HG03039 (cell line): ENCODE measurements around the gene SDC1.
"Not testable (repeated sequence)": the region's sequence is repeated elsewhere in the genome, so short reads cannot be mapped to it uniquely, and the experiment has no call there.

Experiments used
- ATAC-seq: cut with Tn5 transposase; IDR thresholded peaks from one replicate; pipeline ENCODE4 v1.9.1; 2021; ENCODE audit warnings: mild to moderate bottlenecking, moderate library complexity; ENCODE audit not compliant: unreplicated experiment

Gene SDC1

DNA sequence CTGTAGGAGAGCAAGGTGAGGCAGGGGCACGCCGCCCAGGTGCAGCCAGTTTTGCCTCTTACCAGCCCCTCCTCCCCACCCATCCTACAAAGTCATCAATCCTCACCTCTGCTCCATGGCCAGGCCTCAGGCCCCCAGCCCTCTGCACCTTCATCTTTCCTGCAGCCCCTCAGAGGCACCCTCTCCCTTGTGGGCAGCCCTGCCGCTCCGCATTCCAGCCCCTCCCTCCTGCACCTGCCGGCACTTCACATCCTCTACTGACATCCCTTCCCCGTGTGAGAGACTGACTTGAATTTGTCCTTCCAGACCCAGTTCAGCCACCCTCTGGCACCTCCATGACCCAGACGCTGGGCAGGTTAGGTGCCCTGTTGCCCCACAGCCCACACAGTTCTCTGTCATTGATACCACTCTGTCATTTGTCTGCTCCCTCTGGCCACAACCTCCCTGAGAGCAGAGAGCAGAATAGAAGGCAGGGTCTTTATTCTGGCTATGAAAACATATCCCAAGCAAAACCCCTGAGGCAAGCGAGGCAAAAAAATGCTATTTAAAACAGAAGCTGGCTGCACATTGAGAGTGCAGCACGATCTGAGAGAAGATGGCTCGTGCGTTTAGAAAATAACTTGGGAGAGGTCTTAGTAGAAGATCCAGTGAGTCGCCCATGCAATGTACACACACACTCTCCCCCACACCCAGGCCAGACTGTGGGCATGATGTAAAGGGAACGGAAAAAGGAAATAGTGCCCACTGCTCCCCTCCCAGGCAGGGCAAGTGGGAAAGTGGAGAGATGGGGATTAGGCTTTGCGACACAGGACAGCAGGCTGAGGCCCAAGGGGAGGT, 25.9 kb downstream of the SDC1 start:
- no peak for ATAC-seq

- ATAC-seq, result no peak
Measured at GRCh38 chr2:20198001-20198400, 26.9 kb downstream of the SDC1 start.

GRCh38 chr2:20197192-20197591, 27.7 kb downstream of the SDC1 start:
- ATAC-seq, result no peak

DNA sequence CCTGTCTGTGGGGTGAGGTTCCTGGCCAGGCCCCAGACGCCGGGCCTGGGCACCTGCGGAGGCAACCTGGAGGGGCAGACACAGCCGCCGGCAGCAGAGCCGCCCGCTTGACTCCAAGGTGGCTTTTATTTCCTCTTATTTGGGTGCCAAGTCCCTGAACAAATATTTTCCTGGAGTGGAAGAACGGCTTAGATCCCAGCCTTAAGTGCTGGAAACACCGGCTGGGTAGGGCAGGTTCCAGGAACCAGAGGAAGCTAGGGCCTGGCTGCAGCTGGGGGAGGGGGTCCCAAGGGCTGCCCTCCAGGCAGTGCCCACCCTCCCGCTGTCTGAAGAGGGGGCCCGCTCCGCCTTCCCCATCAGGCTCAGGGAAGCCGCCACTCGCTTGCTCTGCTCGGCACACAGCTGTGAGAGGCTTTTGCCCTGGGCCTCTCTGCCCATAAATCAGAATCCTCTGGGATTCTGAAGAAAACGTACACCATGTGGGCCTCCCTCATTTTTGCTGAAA, 28.2 kb downstream of the SDC1 start:
- ATAC-seq, result no peak

- no peak for ATAC-seq
Measured at GRCh38 chr2:20196053-20196656, 28.8 kb downstream of the SDC1 start.

GRCh38 chr2:20195431-20196033, 29.4 kb downstream of the SDC1 start:
- ATAC-seq, result no peak

DNA sequence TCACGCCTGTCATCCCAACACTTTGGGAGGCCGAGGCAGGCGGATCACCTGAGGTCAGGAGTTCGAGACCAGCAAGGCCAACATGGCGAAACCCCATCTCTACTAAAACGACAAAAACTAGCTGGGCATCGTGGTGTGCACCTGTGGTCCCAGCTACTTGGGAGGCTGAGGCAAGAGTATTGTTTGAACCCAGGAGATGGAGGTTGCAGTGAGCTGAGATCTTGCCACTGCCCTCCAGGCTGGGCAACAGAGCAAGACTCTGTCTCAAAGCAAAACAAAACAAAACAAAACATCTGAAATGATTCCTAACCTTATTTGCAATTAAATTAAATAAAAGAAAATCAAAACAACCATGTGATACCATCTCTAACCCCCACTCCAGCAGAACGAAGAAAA, 29.9 kb downstream of the SDC1 start:
- ATAC-seq, result not testable (repeated sequence)

DNA sequence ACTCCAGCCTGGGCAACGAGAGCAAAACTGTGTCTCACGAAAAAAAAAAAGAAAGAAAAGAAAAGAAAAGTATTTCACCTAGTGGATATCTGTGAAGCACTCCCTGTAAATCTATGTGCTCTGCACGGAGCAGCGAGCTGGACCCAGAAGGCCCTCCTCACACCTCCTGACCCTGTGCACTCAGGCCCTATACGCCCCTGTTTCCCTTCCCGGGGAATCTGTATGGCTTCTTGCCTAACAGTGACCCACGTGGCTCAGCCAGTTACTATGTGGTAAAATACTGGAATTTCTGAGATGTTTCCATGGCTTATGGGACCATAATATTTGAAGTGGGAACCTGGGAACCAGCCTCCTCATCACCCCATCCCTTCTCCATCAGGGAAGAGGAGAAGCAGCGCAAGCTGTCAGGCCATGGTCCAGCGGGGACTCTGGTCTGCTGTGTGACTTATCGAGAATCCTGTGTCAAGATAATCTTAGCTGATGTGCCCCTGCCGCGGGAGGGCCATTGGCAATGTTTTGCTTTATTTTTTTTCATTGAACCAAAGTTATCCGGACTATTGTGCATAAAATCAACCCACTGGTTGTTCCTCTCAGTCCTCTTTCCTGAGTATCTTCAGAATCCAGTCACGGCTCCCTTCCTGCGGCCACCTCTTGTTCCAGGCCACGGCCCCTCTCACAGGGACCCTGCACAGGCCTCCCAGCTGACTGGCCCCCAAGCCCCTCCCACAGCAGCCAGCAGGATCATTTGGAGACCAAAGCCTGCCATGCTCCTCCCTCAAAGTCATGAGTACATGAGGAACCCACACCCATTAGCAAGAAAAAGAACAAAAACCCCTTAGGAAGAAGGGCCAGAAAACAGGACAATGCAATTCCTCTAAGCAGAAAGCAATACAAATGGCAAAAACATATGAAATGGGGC, 30.6 kb downstream of the SDC1 start:
- no peak for ATAC-seq

DNA sequence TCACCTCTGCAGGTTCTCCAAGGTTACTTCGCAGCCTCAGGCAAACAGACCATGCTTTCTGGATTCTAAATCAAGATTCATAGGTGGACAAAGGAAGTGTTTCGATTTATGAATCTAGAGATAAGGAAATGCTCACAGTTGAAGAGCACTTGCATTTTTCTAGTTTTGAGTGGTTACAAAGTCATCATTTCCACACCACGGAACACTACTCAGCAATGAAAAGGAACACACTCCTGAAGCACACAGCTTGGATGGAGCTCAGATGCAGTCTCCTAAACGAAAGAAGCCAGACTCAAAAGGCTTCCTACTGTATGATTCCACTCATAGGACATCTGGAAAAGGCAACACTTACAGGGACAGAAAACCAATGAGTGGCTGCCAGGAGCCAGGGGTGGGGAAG, 31.7 kb downstream of the SDC1 start:
- ATAC-seq, result no peak

GRCh38 chr2:20192781-20193180, 32.1 kb downstream of the SDC1 start:
- no peak for ATAC-seq

- ATAC-seq, result no peak
Measured at GRCh38 chr2:20191714-20192569, 33.0 kb downstream of the SDC1 start.

GRCh38 chr2:20190876-20191713, 33.8 kb downstream of the SDC1 start:
- ATAC-seq, result no peak

GRCh38 chr2:20190170-20190569, 34.8 kb downstream of the SDC1 start:
- ATAC-seq, result no peak

- ATAC-seq, result no peak
Measured at GRCh38 chr2:20189299-20189931, 35.5 kb downstream of the SDC1 start.

- ATAC-seq, result no peak
Measured at GRCh38 chr2:20188851-20189250, 36.1 kb downstream of the SDC1 start.

DNA sequence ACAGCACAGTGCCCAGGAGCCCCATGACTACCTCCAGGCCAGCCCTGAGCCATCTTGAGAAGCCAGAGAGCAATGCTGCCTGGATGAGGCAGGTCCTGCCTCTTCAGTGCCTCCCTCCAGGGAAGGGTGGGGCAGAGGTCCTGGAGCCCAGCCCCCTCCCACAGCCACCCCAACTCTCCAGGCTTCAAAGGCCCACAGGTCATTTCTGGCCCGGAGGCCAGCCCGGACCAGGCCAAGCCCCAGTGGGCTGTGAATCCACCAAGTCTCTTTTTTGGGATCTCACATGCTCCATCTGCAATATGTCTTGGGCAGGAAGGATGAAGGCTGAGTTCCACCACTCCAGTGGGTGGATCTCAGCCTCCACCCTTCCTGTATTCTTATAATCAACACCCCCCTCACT, 36.7 kb downstream of the SDC1 start:
- no peak for ATAC-seq

DNA sequence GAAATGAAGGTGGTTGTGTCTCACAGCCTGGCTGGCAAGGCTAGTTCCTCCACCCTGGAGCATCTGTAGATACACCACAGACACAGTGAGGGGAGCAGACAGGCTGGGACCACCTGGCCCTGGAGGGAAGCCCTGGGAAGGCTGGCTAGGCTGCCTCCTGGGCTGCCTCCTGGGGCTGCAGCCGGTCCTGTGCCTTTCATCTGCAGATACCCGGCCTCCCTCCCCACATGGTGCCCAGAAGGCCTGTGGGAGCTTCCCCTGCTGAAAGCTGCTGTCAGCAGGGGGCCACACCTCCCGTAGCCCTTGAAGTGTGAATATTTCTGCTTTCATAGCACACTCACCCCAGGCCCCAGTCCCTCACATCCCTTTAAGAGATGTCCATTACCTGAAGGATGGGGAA, 37.6 kb downstream of the SDC1 start:
- no peak for ATAC-seq

DNA sequence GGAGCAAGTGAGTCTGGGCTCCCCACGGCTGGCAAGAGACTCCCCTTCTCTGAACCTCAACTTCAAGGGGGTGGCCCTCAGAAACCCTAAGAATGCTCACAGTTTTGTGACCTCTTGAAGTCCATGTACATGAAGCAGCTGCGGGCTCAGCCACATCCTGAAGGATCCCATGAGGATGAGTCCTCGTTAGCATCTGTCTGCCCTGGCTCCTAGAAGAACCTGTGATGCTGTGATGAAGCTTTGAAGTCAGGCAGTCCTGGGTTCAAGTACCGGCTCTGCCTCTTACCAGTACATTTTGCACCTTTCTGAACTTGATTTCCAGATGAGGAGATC, 38.1 kb downstream of the SDC1 start:
- no peak for ATAC-seq
